Measurements from ENCODE around the gene DEFB121.

- TF ChIP-seq CTCF (conservative IDR thresholded peaks at IDR 0.05; ENCODE audit: low read depth, low read length) (no peak), EZH2 (IDR thresholded peaks at IDR 0.05; ENCODE audit: low read length, unreplicated experiment) (no peak), EZH2phosphoT487 (IDR thresholded peaks at IDR 0.05; ENCODE audit: borderline replicate concordance, low read length) (no peak)
Observed at GRCh38 chr20:31374346-31374745, 31.7 kb downstream of the DEFB121 start.

Measured in PC-3 (cell line).